HG03280 (cell line): ENCODE results near the gene CX3CL1.
"Not testable (repeated sequence)": the region's sequence is repeated elsewhere in the genome, so short reads cannot be mapped to it uniquely, and the experiment has no call there.

Source experiments
- ATAC-seq: cut with Tn5 transposase; IDR thresholded peaks from one replicate; pipeline ENCODE4 v1.9.1; 2021; ENCODE audit warnings: mild to moderate bottlenecking, moderate library complexity; ENCODE audit not compliant: unreplicated experiment

CX3CL1 gene

DNA sequence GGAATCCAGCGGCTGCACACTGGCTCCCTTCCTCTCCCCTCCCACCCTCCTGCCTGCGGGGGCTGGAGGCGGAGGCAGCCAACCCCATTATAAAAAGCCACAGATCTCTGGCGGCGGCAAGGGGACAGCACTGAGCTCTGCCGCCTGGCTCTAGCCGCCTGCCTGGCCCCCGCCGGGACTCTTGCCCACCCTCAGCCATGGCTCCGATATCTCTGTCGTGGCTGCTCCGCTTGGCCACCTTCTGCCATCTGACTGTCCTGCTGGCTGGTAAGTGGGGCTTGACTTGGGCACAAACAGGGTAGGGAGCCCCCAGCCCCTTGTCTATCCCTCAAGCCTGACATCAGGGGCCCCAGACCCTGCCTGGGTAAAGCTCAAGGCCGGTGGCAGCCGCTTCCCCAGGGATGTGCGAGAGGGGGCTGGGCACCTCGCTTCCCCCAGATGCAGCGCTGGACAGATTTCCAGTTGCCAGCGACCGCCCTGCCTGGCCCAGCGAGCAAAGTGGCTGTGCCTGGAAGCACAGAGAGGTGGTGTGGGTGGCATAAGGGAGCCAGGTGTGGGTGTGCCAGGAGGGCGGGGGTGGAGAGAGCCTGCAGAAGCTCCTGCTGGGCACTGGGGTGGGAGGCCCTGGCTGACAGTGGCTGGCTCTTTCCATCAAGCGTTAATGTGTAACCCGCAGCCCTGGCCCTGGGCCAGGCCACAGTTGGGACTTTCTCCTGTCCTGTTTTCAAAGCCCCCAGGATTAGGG is at the start of gene CX3CL1:
TSS of gene CX3CL1 (plus strand) at position 119 of the 745 bp plus-strand sequence. CDS start at position 198, 79 bp downstream.
- ATAC-seq = no peak

GRCh38 chr16:57324749-57325148 is 47.5 kb upstream of the CX3CL1 start:
- no peak for ATAC-seq

DNA sequence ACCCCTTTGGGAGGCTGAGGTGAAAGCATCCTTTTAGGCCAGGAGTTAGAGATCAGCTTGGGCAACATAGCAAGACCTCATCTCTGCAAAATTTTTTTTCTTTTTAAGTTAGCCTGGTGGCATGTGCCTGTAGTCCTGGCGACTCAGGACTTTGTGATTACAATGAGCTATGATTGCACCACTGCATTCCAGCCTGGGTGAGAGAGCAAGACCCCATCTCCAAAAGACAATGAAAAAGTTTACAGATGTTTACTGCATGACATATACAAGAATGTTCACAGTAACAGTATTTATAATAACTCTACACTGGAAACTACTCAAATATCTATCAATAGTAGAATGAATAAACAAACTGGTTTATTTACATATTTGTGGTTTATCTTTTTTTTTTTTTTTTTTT is 46.8 kb upstream of the CX3CL1 start:
- ATAC-seq = no peak

DNA sequence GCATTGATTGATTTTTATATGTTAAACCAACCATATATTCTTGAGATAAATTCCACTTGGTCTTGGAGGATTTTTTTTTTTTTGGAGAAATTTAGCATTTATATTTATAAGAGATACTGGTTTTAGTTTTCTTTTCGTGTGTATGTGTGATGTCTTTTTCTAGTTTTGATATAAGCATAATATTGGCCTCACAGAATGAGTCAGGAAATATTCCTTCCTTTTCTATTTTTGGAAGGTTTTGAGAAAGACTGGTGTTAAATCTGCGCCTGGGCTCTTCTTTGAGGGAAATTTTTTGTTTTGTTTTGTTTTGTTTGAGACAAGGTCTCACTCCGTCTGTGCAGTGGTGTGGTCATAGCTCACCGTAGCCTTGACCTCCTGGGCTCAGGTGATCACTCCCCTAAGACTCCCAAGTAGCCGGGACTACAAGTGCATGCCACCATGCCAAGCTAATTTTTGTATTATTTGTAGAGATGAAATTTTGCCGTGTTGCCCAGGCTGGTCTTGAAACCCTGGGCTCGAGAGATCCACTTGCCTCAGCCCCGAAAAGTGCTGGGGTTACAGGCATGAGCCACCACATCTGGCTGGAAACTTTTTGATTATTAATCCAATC is 42.5 kb upstream of the CX3CL1 start:
- ATAC-seq = no peak

DNA sequence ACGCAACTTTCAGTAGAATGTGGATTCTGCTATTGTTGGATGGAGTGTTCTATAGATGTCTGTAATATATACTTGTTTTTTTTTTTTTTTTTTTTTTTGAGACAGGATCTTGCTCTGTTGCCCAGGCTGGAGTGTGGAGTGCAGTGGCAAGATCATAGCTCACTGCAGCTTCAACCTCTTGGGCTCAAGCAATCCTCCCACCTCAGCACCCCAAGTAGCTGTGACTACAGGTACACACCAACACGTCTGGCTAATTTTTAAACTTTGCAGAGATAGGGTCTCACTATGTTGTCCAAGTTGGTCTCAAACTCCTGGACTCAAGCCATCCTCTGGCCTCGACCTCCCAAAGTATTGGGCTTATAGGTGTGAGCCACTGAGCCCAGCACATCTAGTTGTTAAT is 40.9 kb upstream of the CX3CL1 start:
- no peak for ATAC-seq

- no peak for ATAC-seq
These were observed 38.9 kb upstream of the CX3CL1 start for GRCh38 chr16:57333402-57333801.

DNA sequence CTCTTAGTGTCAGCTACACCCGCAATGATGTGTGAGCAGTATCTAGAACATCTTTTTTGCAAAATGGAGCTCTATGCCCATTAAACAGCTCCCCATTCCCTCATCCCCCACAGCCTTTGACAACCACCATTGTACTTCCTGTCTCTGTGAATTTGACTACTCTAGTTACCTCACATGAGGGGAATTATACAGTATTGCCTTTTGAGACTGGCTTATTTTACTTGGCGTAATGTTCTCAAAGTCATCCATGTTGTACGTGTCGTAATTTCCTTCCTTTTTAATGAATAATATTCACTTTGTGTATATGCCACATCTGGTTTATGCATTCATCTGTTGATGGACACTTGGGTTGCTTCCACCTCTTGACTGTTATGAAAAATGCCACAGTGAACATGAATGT is 36.9 kb upstream of the CX3CL1 start:
- no peak for ATAC-seq

DNA sequence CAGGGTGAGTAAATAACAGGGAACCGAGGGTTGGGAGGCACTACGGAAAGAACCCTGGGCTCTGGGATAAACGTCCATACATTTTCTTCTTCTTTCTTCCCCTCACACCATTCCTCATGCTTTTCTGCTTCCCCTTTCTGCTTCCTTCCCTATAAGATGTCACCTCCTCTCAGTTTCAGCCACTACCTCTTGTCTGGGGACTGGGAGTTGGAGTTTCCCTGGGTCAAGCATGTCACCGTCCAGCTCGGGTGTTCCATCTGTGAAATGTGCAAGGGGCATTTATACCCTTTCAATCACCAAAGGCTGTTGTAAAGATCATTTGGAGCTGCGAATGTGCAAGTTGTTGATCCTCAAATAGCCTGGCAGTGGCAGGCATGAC is 31.2 kb upstream of the CX3CL1 start:
- no peak for ATAC-seq

- ATAC-seq = no peak
These were observed 30.6 kb upstream of the CX3CL1 start for GRCh38 chr16:57341441-57342303.

GRCh38 chr16:57342606-57343005 is 29.7 kb upstream of the CX3CL1 start:
- ATAC-seq = not testable (repeated sequence)

GRCh38 chr16:57343221-57343620 is 29.1 kb upstream of the CX3CL1 start:
- no peak for ATAC-seq

- ATAC-seq = not testable (repeated sequence)
These were observed 28.2 kb upstream of the CX3CL1 start for GRCh38 chr16:57344094-57344493.

DNA sequence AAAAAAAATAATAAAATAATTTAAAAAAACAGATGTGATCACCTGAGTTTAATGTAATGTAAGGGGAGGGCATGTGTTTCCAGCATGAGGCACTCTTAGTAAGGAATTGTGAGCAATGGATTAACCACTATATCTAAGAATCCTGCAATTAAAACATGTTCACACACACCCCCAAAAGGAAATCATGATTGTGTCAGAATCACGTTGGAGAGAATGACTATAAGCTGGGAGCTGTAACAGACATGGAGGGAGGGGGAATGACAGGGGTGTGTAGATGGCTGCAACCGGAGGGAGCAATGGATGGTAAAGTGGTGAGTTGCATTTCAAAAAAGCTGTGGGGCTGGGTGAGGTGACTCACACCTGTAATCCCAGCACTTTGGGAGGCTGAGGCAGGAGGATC is 27.3 kb upstream of the CX3CL1 start:
- ATAC-seq = no peak

GRCh38 chr16:57345666-57346204 is 26.6 kb upstream of the CX3CL1 start:
- ATAC-seq = no peak

GRCh38 chr16:57347858-57348257 is 24.4 kb upstream of the CX3CL1 start:
- ATAC-seq = no peak

DNA sequence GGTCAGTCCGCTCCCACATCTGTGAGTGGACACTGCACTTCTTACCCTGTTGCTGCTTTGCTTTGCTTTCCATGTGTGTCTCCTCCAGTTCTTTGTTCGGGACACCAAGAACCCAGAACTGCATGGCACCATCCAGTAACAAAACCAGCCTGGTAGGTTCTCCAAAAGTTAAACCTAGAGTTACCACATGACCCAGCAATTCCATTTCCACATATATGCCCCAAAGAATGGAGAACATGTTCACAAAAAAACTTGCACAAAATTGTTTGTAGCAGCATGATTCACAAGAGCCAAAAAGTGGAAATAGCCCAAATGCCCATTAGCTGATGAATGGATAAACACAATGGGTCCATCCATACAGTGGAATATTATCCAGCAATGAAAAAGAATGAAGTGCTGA is 24.0 kb upstream of the CX3CL1 start:
- no peak for ATAC-seq

DNA sequence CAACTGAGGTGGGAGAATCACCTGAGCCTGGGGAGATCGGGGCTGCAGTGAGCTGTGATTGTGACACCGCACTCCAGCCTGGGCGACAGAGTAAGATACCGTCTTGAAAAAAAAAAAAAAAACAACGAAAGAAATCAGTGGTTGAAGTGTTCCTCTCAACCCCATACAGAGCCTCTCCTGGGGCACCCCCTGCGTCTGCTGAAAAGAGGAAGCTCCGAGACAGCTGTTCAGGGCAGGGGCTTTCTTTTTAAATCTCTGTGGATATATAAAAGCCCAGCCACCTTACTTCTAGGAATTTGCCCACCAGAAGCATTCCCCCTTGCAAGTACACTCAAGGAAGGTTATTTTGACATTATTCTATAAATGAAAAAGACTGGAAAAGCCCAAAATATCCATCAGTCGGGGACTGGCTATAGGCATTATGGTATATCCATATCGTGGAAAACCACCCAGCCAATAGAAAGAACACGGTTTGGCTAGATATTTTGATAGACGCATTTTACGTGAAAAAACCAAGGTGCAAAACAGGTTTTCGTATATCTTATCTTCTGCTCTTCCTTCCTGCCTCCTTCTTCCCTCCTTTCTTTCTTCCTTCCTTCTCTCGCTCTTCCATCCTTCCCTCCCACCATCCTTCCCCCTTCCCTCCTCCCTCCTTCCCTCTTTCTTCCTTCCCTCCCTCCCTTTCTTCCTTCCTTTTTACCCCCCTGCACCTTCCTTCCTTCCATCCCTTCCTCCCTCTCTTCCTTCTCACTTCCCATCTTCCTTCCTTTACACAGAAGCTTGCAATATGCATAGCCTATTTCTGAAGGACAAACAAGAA is 22.9 kb upstream of the CX3CL1 start:
- peak; percentile 89 for ATAC-seq

GRCh38 chr16:57352636-57353047 is 19.6 kb upstream of the CX3CL1 start:
- no peak for ATAC-seq

DNA sequence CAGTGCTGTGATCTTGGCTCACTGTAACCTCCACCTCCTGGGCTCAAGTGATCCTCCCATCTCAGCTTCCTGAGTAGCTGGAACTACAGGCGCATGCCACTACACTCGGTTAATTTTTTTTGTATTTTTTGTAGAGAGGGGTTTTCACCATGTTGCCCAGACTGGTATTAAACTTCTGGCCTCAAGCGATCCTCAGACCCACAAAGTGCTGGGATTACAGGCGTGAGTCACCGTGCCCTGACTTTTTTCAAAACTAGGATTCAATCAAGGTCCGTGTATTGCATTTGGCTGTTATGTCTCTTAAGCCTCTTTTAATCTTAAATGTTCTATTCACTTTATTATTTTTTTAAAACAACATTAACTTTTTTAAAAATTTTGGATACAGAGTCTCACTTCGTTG is 18.0 kb upstream of the CX3CL1 start:
- ATAC-seq = no peak

- ATAC-seq = no peak
These were observed 16.3 kb upstream of the CX3CL1 start for GRCh38 chr16:57355898-57356414.
